NCI-H1930 (cell line): Measurements from ENCODE around the gene PPP1R9A.

Experiments
- DNase-seq, 2 experiments: peaks; one replicate each; lab custom pipeline; 2025; lab: John Stamatoyannopoulos, UW

PPP1R9A gene

DNA sequence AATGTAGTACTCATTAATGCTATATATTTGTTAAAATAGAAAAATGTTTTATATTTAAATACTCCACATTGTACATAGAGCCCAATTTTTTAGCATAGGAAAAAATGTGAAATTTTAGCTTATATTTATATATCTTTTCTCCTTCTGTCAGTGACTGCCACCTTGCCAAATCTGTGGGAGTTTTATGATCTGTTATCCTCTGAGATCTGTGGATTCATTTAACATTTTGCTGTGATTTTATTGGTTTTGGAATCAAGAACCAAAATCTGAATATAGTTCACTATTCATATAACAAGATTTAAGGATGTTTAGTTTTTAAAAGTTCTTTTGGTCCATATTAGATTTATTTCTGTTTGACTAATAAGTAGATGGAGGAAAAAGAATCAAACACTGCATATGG, 127.9 kb downstream of the PPP1R9A start:
- no peak for DNase-seq

DNA sequence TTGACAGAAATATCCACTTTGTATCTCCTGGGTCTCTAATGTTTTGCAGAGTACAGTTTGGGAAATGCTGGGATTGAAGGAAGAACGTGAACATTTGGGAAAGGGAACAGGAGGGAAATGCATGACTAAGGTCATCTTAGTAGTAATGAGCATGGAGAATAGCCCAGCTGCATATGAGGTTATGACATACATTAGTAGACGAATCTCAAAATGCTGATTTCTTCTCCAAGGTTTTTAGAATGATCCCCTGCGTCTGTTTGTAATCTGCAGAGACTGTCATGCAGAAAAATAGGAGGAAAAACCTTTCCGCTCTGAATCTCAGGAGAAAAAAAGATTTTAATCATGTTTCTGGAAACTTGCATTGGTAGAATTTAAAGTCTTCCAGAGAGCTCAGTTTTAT, 133.6 kb downstream of the PPP1R9A start:
- DNase-seq = no peak

DNA sequence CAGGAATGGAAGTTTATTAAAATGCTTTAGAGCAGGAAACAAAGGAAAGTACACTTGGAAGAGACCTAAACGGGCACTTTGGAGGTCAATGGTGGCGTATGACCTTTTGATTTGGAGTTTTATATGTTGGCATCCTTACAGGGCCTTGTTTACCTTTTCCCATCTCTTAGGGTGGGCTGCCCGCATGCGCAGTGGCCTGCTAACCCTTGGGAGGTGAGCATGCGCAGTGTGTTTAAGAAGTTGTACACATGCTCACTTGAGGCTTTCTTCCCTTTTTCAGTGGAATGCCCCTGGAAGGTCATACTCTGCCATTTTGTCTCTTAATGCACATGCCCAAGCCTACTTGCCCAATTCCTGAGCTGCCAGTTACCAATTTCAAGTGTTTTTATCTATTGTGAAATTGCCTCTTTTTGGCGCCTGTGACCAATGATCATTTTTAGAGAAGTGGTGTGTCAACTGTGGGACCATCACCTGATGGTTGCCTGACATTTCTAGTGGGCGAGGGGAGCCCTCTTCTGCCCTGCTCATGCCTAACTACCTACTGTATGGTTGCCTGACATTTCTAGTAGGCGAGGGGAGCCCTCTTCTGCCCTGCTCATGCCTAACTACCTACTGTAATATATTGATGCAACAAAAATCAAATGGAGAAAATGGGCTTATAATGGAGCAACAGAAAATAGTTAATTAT, 138.0 kb downstream of the PPP1R9A start:
- DNase-seq = no peak

DNA sequence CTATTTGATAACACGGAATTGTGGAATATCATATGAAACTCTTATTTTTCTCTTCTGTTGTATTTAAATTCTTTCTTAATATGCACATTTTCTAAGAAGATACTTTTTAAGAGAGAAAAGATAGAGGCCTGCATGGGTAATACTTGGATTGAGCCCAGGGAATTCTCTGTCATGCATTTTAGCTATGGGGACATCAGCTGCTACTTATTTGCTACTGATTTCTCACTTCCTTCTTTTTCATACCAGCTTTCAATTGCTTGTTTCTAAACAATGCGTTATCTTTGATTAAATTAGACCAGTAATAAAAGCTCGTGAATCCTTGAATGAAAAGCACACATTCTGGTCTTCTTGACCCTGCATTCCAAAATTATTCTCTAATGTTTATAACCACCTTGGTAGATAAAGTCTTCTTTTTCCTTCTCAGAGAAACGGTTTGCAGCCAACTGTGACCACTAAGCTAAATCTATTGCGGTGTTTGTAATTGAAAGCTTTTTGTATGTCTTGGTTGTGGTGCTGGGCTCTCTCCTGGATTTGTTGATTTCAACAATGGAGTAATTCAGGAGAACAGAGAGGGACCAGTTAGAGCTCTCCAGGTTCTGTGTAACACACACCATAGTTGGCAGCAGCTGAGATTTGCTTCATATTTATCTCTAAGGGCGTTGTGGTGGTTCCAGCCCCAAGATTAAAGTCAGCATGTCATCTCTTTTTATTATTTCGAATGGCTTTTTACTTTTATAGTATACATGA, 139.3 kb downstream of the PPP1R9A start:
- DNase-seq = peak in 1 of 2 experiments; percentile 36

- DNase-seq = no peak
Measured at GRCh38 chr7:95047291-95047690, 139.9 kb downstream of the PPP1R9A start.

GRCh38 chr7:95052566-95053094, 145.2 kb downstream of the PPP1R9A start:
- no peak for DNase-seq

DNA sequence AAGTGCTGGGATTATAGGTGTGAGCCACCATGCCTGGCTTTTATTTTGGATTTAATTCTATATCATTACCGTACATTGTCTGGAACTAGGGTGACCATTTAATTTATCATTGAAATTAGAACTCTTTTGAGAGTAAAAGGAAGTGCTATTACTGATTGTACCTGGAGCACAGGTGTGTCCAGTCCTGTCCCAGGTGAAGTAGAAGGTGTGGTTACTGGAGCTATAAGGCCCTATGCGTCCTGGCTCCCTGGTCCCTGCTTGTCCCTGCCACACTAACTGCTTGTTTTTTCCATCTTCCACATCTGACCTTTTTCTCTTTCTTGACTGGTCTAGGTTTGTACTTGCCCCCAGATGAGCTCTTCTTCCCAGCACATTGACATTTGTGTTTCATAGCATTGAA, 147.0 kb downstream of the PPP1R9A start:
- DNase-seq = no peak

DNA sequence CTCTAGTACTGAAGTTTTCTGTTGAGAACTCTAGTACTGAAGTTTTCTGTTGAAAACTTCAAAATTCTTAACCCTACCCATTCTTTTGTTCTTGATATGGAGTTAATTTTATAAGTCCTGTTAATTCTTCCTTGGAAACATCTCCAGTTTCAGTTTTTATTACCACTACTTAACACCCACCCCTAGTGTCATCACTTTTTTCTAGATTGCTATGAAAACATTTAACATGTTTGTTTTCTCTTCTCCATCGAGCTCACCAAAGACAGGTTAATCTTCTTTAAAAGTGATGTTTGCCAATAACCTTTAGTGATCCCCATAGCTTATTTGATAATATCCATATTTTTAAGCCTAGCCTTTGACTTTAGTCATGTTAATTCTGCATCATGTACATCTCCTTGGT, 147.9 kb downstream of the PPP1R9A start:
- DNase-seq = no peak

DNA sequence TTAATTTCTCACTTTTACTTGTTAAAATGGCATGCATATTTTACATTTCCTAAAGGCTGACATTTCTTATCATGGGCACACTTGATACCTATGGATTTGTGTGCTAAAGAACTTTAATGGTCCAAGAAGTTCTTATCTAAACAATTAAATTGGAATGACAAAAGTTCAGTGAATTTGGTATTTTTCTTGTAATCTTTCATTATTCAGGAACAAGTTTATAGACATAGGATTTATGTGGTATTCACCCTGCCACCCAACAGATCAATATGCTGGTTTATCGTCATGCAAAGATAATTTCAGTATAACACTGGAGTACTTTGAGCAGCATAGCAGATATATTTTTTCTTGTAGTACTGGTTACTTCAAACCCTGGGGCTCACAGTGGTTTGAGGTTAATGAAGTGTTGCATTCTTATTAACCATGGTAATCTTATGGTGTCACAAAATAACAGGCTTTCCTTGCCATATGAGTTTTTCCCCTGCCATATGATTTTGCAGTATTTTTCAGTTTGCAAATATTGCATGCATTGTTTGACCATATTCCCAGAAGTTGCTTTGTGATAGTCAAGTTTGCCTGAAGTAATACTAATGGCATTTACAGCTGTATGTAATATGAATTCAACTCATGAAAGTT, 148.8 kb downstream of the PPP1R9A start:
- DNase-seq = no peak

DNA sequence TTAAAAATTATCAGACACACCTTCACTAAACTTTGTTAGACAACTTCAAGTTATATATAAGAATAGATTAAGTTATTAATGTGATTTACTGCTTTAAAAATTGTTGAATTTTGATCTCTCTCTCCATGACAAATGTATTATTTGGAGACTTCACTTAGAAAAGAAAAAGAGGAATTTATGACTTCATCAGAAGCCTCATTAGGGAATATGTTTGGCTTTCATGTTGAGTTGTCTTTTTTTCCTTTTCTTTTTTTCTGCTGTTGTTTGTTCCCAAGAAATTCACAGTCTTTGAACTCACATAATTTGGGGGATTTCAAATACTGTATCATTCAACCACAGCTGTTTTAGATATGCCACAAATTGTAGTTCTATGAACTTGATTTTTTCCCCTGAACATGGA, 149.5 kb downstream of the PPP1R9A start:
- no peak for DNase-seq

- no peak for DNase-seq
Measured at GRCh38 chr7:95059842-95060313, 152.5 kb downstream of the PPP1R9A start.

GRCh38 chr7:95062901-95063300, 155.5 kb downstream of the PPP1R9A start:
- no peak for DNase-seq

DNA sequence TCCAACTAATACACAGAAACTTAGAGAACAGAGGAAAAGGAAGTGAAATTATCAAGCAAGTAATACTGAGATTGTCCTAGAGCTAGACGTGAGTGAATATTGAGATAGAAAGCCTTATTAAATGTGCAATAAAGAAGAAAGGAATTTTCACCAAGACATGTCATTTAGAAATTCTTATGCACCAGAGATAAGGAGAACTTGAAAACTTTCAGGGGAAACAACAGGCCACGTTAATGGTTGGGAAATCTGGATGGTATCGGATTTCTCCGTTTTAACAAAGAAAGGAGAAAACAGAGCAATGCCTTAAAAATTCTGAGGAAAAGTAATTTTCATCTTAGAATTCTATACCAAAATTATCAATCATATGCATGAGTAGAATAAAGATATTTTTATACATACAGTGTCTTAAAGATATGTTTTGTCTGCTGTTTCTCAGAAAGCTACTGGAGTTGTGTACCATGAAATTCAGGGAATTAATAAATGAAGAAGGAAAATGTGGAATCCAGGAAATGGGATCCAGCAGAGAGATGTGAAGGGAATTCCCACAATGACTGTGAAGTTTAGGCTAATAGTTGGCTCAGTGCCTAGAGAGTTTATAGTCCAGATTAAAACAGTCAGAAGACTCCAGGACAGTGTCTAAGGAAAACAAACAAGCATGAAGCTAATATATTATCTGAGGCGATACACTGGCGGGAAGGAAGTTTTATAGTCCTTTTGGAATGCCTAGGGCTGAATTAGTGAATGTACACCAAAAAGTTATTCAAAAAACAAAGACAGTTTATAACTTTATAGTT, 159.5 kb downstream of the PPP1R9A start:
- no peak for DNase-seq

- no peak for DNase-seq
Measured at GRCh38 chr7:95088536-95089215, 181.3 kb downstream of the PPP1R9A start.

DNA sequence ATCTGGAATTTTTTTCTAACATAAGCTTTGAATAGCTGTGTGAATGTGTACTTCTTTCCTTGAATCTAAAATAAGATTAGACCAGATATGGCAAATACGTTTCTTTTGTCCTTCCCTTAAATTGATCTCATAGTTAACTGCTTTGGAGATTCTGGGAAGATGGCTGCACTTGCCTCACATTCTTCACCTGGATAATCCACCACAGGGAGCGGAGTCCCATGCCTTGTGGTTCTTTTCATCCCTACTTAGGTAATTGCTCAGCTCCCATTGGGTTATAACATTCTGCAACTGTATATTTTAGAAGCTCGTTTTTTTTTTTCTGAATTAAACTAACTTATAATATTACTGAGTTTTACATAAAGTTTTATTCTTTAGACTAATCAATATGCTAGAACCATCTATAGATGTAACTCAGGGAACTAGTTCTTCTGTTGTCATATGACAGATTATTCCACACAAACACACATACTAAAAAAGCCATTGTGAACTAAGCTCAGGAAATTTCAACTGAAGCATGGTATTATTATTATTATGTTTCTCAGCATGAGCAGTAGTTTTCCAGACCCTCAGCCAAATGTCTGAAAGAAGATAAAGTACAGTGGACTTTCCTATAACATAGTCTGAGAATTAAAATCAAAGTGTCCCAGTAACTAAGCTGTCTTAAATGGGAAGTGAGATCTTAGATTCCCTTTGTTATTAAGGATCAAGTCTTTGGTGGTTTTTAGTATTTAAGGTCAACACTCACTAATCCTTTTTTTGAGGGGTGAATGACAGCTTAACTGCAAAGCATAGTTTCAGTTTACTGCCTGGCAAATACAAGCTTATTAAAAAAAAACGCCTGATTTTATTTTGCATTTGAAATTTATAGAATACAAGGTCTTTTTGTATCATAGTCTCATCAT, 182.3 kb downstream of the PPP1R9A start:
- DNase-seq = no peak

GRCh38 chr7:95092324-95092723, 184.9 kb downstream of the PPP1R9A start:
- DNase-seq = no peak

DNA sequence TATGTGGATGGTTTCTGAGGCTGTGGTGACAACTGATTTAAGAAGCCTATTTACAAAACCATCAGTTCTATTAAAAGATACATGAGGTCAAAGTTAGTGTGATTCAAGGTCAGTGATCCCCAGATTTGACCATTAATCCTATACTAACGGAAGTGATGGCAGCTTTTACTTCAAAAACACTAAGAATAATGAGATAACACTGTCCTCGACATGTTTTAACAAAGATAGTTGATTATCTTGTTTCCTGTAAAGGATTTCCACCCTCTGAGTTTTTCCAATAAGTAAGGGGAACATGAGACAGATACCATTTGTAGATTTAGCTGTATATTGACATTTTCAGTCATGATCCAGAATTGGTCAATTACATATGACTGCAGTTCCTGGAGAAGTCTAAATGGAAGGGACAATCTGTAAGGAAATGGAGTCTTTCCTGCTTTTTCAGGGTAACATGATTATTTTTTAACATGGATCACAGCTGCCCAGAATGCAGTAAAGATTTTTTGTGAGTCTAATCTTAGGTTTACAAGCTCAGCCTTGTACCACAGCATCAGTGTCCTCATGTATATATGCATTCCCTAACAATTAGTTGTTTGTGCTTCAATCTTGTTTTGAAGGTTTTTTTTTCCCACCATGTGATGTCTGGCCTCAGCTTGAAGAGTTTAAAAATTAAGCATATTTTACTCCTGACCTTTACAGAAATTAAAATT, 188.0 kb downstream of the PPP1R9A start:
- no peak for DNase-seq

- DNase-seq = no peak
Measured at GRCh38 chr7:95095966-95096540, 188.7 kb downstream of the PPP1R9A start.

- no peak for DNase-seq
Measured at GRCh38 chr7:95097291-95097690, 189.9 kb downstream of the PPP1R9A start.
